Hippocampal formation (tissue), 2 donors: ENCODE data around the gene AP1M2.
"Not testable (repeated sequence)": the region's sequence is repeated elsewhere in the genome, so short reads cannot be mapped to it uniquely, and the experiment has no call there.

ENCODE experiments used
- DNase-seq, 2 donors: peaks; one replicate each; lab custom pipeline; 2025; lab: John Stamatoyannopoulos, UW

The AP1M2 gene

DNA sequence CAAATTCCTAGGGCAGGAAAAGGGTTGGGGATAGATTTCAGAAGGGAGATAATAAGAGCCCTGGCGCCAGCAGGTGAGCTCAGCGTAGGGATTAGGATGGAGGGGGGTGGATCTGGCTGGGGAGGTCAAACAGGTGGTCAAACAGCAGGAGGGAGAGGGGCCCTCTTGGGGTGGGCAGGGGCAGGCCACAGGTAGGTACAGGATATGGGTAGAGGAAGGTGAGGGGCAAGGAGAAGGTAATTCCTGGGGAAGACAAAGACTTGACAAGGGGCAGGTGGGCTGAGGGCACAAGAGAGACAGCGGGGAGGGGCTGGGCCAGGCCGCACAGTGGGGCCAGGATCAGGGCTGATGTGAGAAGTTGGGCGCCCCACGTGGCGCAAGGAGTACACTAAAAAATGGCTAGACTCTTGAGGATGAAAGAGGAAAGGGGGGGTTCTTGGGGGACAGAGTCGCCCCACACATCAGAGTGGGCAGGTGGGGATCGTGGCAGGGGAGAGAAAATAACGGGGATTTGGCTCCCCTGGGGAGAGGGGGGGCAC lies 22.0 kb downstream of the AP1M2 start:
- DNase-seq: no peak

DNA sequence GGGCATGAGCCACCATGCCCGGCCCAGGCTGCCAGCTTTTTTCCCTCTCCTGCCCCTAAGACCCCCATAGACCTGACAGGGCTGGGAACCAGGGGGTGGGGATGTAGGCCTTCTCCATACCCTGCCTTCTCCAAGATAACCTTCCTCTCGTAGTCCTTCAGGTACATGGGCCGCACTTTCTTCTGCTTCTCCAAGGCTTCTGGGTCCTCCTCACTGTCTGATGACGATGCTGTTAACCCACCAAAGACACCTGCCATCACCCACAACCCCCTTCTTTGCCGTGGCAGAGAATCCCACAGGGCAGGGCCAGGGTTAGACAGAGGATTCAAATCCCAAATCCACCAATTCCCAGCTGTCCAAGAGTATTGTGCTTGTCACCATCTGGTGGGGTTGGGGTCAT lies 24.5 kb downstream of the AP1M2 start:
- DNase-seq: no peak

DNA sequence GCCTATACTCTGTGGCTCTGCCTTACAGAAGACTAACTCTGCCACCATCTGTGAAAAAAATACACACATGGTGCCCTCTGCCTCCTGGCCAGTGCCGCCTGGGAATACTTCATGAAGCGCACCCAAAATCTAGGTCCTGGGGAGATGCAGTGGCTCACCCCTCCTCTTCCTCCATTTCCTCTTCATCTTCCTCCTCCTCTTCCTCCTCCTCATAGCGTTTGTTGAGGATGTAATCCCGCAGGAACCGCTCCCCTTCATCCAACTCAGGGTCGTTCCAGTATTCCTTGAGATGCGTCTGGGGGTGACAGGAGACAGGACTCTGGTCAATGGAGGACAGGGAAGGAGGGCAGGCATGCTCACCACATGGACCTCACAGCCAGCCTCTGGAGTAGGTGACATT lies 27.0 kb downstream of the AP1M2 start:
- no peak for DNase-seq

DNA sequence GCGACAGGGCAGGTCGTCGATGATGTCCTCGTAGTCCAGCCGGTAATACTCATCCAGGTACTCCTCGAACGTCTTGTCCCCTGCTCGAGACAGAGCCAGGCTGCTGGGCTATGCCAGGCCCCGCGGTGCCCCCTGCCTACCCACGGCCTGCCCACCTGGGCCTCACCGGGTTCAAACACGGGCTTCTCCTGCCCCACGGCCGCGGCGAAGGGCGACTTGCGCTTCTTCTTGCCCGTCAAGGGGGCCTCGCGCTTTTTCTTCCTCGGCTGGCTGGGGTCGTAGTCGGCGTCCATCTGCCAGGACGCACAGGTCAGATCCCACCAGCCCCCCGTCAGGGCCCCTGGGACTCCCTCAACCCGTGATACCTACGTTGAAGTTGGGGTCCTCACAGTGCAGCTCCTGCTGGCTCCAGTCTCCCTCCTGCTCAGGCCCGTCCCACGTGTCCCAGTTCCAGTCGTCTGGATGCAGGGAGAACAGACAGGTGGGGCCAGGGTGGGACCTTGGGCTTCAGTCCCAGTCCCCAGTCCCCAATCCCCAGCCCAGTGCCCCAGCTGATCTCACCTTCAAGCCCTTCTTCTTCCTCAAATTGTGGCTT lies 29.4 kb downstream of the AP1M2 start:
- no peak for DNase-seq

DNA sequence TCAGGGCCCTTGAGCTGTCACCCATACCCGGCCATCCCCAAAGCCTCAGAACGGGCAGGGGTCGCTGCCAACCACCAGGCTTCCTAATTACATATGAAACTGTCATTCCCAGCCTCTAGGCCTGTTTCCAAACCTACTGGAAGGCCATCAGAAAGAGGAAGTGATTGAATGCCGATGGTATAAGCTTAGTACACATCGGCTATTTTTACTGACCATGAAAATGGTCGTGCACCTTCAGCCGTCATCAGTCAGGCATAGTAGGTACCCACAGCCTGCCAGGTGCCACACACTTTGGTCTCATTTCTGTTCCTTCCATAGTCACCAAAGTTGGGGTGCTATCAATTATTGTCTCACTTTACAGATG lies 31.5 kb downstream of the AP1M2 start:
- no peak for DNase-seq

DNA sequence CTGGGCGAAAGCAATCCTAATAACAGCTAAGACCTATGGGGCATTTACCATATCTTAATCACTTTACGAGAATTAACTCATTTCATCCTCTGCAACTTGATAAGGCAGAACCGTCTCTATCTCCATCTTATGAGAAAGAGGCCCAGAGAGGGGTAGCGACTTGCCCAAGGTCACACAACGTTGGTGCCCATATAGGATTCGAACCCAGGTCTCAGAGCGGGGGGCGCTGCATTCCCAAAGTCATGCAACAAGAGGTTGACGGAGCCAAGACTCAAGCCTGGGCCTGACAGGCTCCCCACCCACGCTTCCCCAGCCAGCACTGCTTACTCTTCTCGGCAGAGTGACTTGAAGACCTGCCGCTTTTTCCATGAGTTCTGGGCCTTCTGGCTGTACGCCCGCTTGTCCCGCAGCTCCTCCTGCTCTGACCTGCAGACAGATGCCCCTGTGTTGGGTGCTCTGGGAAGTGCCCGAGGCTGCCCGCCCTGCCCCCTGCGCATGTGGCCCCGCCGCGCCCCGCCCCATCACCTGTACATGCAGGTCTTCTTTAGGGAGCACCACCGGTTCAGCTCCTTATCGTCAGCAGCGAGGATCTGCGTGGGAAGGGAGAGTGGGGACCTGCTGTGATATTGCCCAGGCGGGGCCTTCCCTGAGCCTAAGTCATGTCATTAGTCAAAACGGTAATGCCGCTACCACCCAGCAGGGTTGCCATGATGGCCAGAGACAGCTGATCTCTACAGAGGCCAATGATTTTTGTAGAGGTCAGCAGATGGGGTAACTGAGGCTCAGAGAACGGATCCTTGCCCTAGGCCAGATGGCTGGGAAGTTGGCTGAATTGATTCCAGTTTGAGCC lies 32.1 kb downstream of the AP1M2 start:
- no peak for DNase-seq

DNA sequence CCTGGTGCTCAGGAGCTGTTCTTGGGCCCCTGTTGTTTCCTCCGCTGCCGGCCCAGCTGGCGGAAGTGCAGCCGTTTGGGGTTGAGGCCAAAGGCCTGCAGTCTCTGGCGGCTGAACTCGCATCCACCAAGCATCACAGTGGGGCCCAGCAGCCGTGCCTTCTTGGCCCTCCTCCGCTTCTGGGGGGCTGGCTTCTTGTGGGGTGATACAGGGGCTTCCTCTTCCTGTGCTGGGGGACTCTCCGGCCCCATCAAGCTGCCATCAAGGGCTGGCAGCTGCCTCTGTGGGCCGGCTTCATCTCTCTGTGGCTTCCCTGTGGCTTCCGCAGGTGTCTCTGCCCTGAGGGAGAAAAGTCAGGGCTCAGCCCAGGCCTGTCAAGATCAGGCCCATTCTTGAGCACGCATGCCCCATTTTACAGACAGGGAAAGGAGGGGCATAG lies 33.1 kb downstream of the AP1M2 start:
- no peak for DNase-seq

DNA sequence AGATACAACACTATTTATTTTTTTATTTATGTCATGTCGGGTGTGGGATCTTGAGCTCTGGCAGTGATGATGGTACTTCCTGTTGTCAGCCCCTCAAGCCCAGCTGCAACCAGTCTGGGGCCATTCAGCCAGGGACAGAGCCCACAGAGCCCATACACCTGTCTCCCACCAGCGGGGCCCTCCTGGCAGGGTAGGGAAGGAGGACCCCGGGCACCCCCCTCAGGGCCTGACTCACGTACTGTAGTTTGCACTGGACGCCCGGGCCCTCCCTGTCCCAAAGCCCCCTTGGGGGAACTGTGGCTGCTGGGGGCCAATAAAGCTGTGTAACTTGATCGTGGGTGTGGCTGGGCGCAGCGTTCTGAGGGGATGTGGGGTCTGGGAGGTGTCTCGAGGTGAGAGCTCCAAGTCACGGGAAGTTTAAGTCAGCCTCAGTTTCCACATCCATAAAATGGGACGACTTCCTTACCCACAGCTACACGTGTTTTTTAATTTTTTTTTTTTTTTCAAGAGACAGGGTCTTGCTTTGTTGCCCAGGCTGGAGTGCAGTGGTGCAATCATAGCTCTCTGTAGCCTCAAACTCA lies 33.9 kb downstream of the AP1M2 start:
- no peak for DNase-seq

DNA sequence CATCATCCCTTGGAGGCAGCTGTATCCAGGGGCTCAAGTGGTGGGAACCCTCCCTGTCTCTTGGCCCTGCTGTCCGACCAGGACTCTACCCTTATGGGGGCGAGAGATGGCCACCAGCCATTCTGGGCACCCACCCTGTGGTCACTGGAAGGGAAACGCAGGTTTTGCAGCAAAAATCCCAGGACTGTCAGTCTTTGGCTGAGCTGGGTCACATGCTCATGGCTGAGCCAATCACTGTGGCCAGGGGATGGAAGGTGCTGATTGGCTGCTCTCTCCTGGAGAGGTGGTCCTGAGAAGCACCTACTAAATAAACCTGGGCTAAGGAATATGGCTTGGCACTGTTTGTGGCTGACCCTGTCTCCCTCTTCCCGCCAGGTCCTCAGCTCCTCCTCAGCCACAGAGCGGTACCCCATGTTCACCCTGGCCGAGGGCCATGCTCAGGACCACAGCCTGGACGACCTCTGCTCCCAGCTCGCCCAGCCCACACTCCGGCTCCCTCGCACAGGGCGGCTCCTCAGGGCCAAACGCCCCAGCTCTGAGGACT lies 34.5 kb downstream of the AP1M2 start:
- DNase-seq: no peak

DNA sequence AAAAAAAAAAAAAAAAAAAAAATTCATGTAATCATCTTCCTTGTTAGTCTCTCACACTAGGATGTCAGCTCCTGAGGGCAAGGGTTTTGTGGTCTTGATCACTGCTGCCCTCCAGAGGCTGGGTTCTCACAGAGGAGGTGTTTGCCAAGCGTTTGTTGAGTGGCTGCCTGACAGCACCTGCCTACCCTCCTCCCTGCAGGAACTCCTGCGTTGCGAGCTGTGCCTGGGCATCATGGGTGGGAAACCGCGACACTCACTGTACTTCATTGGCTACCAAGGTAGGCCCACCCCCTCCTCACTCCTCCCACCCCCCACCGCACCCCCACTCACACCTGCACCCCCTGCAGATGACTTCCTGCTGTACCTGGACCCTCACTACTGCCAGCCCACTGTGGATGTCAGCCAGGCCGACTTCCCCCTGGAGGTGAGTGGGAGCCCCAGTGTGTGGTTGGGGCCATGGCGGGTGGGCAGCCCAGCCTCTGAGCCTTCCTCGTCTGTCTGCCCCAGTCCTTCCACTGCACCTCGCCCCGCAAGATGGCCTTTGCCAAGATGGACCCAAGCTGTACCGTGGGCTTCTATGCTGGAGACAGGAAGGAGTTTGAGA lies 35.3 kb downstream of the AP1M2 start:
- no peak for DNase-seq

DNA sequence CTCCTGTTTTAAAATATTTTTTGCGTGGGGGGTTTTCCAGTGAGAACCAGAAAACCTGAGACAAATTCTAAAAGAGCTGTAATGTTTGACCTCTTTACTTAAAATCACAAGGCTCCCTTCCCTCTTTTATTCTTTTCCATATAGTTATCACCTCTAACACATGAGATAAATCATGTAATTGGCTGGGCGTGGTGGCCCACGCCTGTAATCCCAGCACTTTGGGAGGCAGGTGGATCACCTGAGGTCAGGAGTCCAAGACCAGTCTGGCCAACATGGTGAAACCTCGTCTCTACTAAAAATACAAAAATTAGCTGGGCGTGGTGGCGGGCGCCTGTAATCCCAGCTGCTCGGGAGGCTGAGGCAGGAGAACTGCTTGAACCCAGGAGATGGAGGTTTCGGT lies 36.1 kb downstream of the AP1M2 start:
- not testable (repeated sequence) for DNase-seq

DNA sequence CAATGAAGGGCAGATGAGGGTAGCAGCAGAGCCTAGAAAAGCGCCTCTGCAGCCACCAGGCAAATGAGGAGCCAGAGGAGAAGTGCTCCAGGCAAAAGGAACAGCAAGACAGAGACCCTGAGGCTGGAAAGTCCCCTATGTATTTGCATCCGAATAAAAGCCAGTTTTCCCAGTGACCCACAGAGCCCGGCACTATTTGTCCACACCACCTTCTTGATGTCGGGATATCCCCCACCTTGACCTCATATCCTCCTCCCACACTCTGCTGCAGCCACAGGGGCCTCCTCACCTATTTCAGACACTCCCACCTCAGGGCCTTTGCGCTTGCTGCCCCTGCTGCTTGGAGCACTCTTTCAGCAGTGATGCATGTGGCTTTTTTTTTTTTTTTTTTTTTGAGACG lies 36.8 kb downstream of the AP1M2 start:
- DNase-seq: no peak

DNA sequence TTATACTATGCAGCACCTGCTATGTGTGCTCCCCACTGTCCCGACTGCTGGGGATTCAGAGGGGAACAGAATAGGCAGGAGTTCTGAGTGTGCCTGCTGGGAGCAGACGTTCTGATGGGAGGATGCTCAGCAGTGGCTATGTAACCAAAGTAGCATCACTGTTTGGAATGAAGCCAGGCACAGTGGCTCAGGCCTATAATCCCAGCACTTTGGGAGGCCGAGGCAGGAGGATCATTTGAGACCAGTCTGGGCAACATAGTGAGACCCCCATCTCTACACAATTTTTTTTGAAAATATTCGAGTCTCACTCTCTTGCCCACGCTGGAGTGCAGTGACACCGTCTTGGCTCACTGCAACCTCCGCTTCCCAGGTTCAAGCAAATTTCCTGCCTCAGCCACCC lies 37.4 kb downstream of the AP1M2 start:
- no peak for DNase-seq

DNA sequence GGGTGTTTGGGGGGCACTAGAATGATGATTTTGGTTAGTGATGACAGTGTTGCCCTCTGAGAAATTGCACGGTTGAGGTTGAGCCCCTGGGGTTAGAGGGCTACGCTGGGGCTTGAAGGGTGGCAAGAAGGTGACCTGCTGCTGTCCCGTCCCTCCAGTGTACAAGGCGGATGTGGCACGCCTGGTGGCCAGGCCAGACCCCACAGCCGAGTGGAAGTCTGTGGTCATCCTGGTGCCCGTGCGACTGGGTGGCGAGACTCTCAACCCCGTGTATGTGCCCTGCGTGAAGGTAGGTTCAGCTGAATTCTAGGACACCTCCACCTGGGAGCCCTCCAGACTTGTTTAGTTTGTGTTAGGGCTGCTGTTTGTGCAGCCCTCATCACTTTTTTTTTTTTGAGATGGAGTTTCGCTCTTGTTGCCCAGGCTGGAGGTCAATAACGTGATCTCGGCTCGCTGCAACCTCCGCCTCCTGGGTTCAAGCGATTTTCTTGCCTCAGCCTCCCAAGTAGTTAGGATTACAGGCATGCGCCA lies 38.3 kb downstream of the AP1M2 start:
- DNase-seq: no peak

DNA sequence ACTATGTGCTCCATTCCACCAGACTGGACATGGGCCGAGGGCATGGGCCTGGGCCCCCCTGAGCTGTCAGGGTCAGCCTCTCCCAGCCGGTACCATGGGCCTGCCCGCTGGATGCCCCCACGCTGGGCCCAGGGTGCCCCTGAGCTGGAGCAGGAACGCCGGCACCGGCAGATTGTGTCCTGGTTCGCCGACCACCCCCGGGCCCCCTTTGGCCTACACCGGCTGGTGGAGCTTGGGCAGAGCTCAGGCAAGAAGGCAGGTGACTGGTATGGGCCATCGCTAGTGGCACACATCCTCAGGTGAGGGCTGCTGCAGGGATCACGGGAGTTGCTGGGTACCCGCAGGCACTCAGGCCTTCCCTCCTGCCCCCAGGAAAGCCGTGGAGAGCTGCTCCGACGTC lies 40.3 kb downstream of the AP1M2 start:
- DNase-seq: no peak

DNA sequence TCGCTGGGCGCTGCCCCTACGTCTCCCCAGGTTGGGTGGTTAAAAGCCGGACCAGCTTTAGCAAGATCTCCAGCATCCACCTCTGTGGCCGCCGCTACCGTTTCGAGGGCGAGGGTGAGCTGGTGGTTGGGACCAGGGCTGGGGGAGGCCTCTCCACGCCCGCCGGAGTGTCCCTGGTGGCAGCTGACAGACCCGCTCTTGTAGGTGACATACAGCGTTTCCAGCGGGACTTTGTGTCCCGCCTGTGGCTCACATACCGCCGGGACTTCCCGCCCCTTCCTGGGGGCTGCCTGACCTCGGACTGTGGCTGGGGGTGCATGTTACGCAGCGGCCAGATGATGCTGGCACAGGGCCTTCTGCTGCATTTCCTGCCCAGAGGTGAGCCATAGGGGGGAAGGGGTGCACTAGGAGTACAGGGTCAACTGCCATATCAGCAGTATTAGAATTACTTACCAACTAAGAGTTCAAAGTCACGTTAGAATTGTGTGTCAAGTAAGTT lies 42.3 kb downstream of the AP1M2 start:
- no peak for DNase-seq

DNA sequence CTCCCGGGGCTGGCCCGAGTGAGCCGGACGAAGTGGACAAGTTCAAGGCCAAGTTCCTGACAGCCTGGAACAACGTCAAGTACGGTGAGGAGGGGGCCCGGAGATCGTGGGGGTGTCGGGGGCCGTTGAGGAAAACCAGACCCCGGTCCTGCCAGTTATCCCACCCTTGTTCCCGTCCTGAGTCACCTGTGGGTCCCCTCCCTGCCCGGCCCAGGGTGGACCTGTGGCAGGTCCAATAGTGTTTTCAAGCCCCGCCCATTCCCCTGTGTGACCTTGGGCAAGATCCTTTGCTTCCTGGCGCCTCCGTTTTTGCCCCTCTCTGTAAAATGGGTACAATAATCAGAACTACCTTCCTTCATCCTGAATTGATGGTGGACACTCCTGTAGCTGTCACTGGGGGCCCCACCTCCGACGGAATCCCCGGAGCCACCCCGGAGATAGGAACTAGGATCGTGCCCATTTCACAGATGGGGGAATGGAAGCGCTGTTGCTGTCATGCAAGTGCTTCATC lies 42.8 kb downstream of the AP1M2 start:
- DNase-seq: peak in 1 of 2 donors; percentile 40

DNA sequence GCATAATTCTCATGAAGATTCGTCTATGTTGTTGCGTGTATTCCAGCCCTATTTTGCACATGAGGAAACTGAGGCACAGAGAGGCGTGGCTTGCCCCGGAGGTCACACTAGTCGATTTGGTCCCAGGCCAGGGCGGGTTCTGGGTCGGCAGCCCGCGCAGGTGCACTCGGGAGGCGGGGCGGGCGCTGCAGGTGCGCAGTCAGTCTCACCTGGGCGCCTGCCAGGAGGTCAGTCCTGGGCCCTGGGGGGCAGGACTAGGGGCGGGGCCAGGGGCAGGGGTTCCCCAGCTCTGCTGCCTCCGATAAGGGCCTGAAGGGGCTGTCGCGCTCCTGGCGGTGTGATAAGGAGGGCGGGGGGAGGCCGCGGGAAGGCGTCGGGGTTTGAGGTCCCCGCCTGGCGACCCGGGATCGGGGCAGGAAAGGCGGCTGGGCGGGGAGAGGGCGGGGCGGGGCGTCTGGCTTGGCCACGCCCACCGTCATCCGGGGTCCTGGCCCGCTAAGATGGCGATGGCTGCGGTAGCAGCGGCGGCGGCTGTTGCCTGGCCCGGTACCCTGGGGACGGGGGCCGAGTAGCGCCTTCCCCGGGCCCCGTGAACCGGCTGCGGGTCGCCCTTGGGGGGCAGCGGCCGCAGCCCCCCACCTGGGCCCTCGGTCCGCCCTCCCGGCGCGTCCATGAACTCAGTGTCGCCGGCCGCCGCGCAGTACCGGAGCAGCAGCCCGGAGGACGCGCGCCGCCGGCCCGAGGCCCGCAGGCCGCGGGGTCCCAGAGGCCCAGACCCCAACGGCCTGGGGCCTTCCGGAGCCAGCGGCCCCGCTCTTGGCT lies 43.5 kb downstream of the AP1M2 start, which contains the start of gene ATG4D:
ATG4D (plus strand) TSS at position 485 of the 822 bp plus-strand sequence; CDS start at position 672, 187 bp downstream.
- peak; percentile 25 to 74 for DNase-seq

DNA sequence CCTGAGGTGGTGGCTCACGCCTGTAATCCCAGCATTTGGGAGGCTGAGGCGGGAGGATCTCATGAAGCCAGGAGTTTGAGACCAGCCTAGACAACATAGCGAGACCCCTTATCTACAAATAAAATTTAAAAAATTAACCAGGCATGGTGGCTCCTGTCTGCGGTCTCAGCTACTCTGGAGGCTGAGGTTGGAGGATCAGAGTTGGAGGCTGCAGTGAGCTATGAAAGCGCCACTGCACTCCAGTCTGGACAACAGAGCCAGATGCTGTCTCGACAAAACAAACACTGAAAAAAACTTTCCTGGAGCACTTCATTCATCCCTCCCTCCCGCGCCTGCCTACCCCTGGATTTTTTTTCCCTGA lies 44.1 kb downstream of the AP1M2 start:
- DNase-seq: no peak

DNA sequence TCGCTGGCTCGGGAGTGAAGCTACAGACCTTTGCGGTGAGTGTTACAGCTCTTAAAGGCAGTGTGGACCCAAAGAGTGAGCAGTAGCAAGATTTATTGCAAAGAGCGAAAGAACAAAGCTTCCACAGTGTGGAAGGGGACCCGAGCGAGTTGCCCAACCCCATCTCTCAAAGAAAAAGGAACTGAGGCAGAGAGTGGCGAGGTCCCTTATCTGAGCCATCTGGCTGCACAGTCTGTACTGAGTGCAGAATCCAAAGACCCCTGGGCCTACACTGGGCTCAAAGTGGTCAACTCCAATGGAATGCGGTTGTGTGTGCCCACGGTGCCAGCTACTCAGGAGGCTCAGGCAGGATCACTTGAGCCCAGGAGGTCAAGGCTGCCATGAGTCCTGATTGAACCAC lies 48.1 kb downstream of the AP1M2 start:
- not testable (repeated sequence) for DNase-seq
